Ovary (tissue), 9 donors: ENCODE data around the gene NUPR2. TPM values are rescaled to one million over a fixed set of nuclear protein-coding genes. Genes with fewer than 3 reads are reported as not detected.
"Not testable (repeated sequence)": the region's sequence is repeated elsewhere in the genome, so short reads cannot be mapped to it uniquely, and the experiment has no call there.

Experiments used
- DNase-seq, 5 donors: peaks; one replicate each; pipeline ENCODE4 v3.0.0-alpha.2; 2019 to 2020
- H3K27ac ChIP-seq, 2 donors: fragments of 200-600 bp; one replicate each; pipeline versions ENCODE4 v1.5.1 to v1.8.0; 2019 to 2022
- H3K27me3 ChIP-seq: fragments of 200-600 bp; one replicate; pipeline ENCODE4 v1.8.0; 2022
- H3K36me3 ChIP-seq: fragments of 200-600 bp; sonication (generic); one replicate; pipeline ENCODE4 v1.5.1; 2019
- H3K4me1 ChIP-seq: one replicate; pipeline ENCODE4 v1.8.1; 2013; ENCODE audit warnings: mild to moderate bottlenecking, moderate library complexity; ENCODE audit not compliant: insufficient read depth
- H3K4me3 ChIP-seq: fragments of 200-600 bp; sonication (generic); one replicate; pipeline ENCODE4 v1.5.1; 2017
- H3K9me3 ChIP-seq, 2 donors: fragments of 200-600 bp in 1 of 2; sonication (generic) in 1 of 2; one replicate each; pipeline versions ENCODE4 v1.5.1 to v1.8.1; 2013 to 2019; ENCODE audit warnings: mild to moderate bottlenecking in 1 of 2, moderate library complexity in 1 of 2
- CTCF ChIP-seq, 3 donors: fragments of 450-650 bp in 2 of 3; fragments of 200-600 bp in 1 of 3; IDR thresholded peaks; one replicate each; pipeline versions ENCODE4 v1.5.1 to v1.8.0; 2016 to 2022; ENCODE audit warnings: antibody characterized with exemption in 3 of 3, mild to moderate bottlenecking in 1 of 3
- EP300 ChIP-seq: sonication (generic); formaldehyde crosslinking; IDR thresholded peaks from one replicate; pipeline ENCODE4 v1.6.1; 2017; ENCODE audit warnings: antibody characterized with exemption
- POLR2A ChIP-seq: fragments of 450-650 bp; IDR thresholded peaks from one replicate; pipeline ENCODE4 v1.6.1; 2017; ENCODE audit warnings: antibody characterized with exemption, mild to moderate bottlenecking, moderate library complexity
- WGBS, 3 donors: extraction: QIAGEN DNeasy Blood & Tissue Kit in 1 of 3; methylation state at CpG; one replicate each; pipeline versions ENCODE4 v1.1.5 to v1.1.7; 2013 to 2017; 5-methylcytosine and 5-hydroxymethylcytosine counted together
- intact Hi-C, 4 donors: fragments of 100-400 bp; cut with DNase I; formaldehyde crosslinking; loops; one replicate each; pipeline versions ENCODE4 v1.11.0 to v1.15.1; 2022 to 2023
- polyA plus RNA-seq, 2 donors: library from polyadenylated mRNA; stranded (reverse); fragments of 200-250 nt in 1 of 2; fragments of 350-450 nt in 1 of 2; fragmentation: Illumina TruSeq in 1 of 2; extraction: RNeasy Lipid Tissue Mini Kit (QIAGEN cat#74804) in 1 of 2; gene quantifications; one replicate each; pipeline ENCODE4 v1.2.3, GENCODE V29; 2013 to 2014
- total RNA-seq, 7 donors: library from RNA; depleted of rRNA in 2 of 7; stranded (reverse); fragments of >200 nt in 2 of 7; fragmentation: NEBNext Ultra II Directional in 3 of 7; extraction: Animal tissue kit (Norgen Biotek cat#: 25700) in 3 of 7; gene quantifications; one replicate each; pipeline versions ENCODE4 v1.1.0 to v1.2.4, GENCODE V29; 2016 to 2023
- donor health status: DM: no; HTN: no; CAD: no; lungs with moderate emphysema.
- donor health status: DM: no; HTN: no; CAD: no.
- donor health status: Bipolar disorder and iron deficiency.
- donor health status: DM: yes; HTN: yes; CAD: no.
- donor health status: DM: no; HTN: no; CAD: no.
- donor health status: DM: yes; HTN: yes; CAD: no.

Gene NUPR2
- total and polyA plus RNA-seq, 9 donors, result 7.1 TPM; not detected in 8

- H3K27ac ChIP-seq, result peak overlapping the region; percentile 4 to 32
- 11 to 24% (median 14%) methylated on average over 12 of the region's 12 CpGs for WGBS, 3 donors
- peak; percentile 35 to 71 (median 55) for TF ChIP-seq CTCF (IDR thresholded peaks at IDR 0.05)
- TF ChIP-seq EP300, result no peak
- TF ChIP-seq POLR2A, result no peak
- peaks cover 6% of the 10 kb centered on the region for H3K4me1 ChIP-seq
- no peak overlapping the region for H3K4me3 ChIP-seq
- no peaks in the 10 kb centered on the region for H3K27me3 ChIP-seq
- H3K36me3 ChIP-seq, result no peaks in the 10 kb centered on the region
- DNase-seq, result peak; percentile 74 to 85 (median 79)
- H3K9me3 ChIP-seq, result no peaks in the 10 kb centered on the region
- intact Hi-C loops, result loop anchor here in 3 of 4 donors (5.0 to 10.0 kb wide), 4 partner anchors 75 to 435 kb away; partner anchors contain the start of gene NIPSNAP2 (in 3 of the 3)
These were observed 36.6 kb downstream of the NUPR2 start for GRCh38 chr7:56079450-56080185.

GRCh38 chr7:56078196-56078595, 38.0 kb downstream of the NUPR2 start:
- intact Hi-C loops, result loop anchor here in 3 of 4 donors (5.0 to 10.0 kb wide), 4 partner anchors 73 to 433 kb away; partner anchors contain the start of gene NIPSNAP2 (in 3 of the 3)
- DNase-seq, result peak in 1 of 5 donors; percentile 36
- 80 to 88% (median 85%) methylated on average over 16 of the region's 16 CpGs for WGBS, 3 donors

GRCh38 chr7:56077681-56078080, 38.5 kb downstream of the NUPR2 start:
- Histone ChIP-seq H3K36me3 (no peaks in the 10 kb centered on the region), H3K27ac (no peak overlapping the region), H3K4me1 (peaks cover 2% of the 10 kb centered on the region), H3K27me3 (no peaks in the 10 kb centered on the region), H3K9me3 (no peaks in the 10 kb centered on the region), H3K4me3 (no peak overlapping the region)
- 93 to 98% (median 96%) methylated on average over 3 of the region's 3 CpGs for WGBS, 3 donors
- TF ChIP-seq EP300 (no peak), POLR2A (no peak), CTCF (IDR thresholded peaks at IDR 0.05) (no peak)
- intact Hi-C loops, result loop anchor here in 3 of 4 donors (5.0 to 10.0 kb wide), 4 partner anchors 73 to 433 kb away; partner anchors contain the start of gene NIPSNAP2 (in 3 of the 3)
- DNase-seq, result peak in 1 of 5 donors; percentile 16

More at GRCh38 chr7:56078196-56078595, 38.0 kb downstream of the NUPR2 start:
- TF ChIP-seq POLR2A (no peak), CTCF (IDR thresholded peaks at IDR 0.05) (no peak), EP300 (no peak)
- Histone ChIP-seq H3K27me3 (no peaks in the 10 kb centered on the region), H3K4me1 (peaks cover 3% of the 10 kb centered on the region), H3K4me3 (no peak overlapping the region), H3K36me3 (no peaks in the 10 kb centered on the region), H3K27ac (no peak overlapping the region), H3K9me3 (no peaks in the 10 kb centered on the region)

- WGBS, 3 donors, result 16 to 19% (median 18%) methylated on average over 19 of the region's 19 CpGs
- no peaks in the 10 kb centered on the region for H3K36me3 ChIP-seq
- no peaks in the 10 kb centered on the region for H3K27me3 ChIP-seq
- H3K27ac ChIP-seq, result no peak overlapping the region
- H3K9me3 ChIP-seq, result no peaks in the 10 kb centered on the region
- TF ChIP-seq EP300, result no peak
- peak; percentile 76 to 86 (median 80) for TF ChIP-seq CTCF (IDR thresholded peaks at IDR 0.05)
- intact Hi-C loops, result loop anchor here in 3 of 4 donors (10.0 kb wide), 3 partner anchors 70 to 430 kb away; partner anchors contain the start of gene NIPSNAP2 (in 2 of the 3)
- no peaks in the 10 kb centered on the region for H3K4me1 ChIP-seq
- no peak overlapping the region for H3K4me3 ChIP-seq
- DNase-seq, result peak; percentile 74 to 87 (median 85)
These were observed 41.8 kb downstream of the NUPR2 start for GRCh38 chr7:56074371-56074791.

GRCh38 chr7:56066376-56066775, 49.8 kb downstream of the NUPR2 start:
- H3K4me3 ChIP-seq, H3K27ac ChIP-seq, H3K36me3 ChIP-seq, H3K4me1 ChIP-seq, H3K9me3 ChIP-seq, H3K27me3 ChIP-seq, intact Hi-C loops: not testable (repeated sequence)
- 95 to 97% (median 96%) methylated on average over 13 of the region's 13 CpGs for WGBS, 3 donors
- peak in 1 of 5 donors; percentile 21 for DNase-seq
